Panc1 (cell line): Measurements from ENCODE around the gene NPM1. TPM values are rescaled to one million over a fixed set of nuclear protein-coding genes. Genes with fewer than 3 reads are reported as not detected.

Experiments used
- ATAC-seq: fragments of 200-7000 bp; cut with Tn5 transposase; 2 replicates; pipeline ENCODE4 v1.9.1; 2020; ENCODE audit warnings: mild to moderate bottlenecking, moderate library complexity
- BruUV-seq: library from RNA; stranded (reverse); fragments of 400-500 nt; replicated peaks from 2 replicates; lab custom pipeline; 2021; lab: Mats Ljungman, UMichigan
- CTCF ChIA-PET: fragments of 300-600 bp; sonication (Branson Sonifier 250); formaldehyde crosslinking; loops from one replicate; lab custom pipeline; 2022; ENCODE audit warnings: antibody characterized with exemption; lab: Charles Lee
- POLR2A ChIA-PET: fragments of 300-600 bp; sonication (Branson Sonifier 250); formaldehyde crosslinking; loops from one replicate; lab custom pipeline; 2022; ENCODE audit warnings: antibody characterized with exemption; lab: Charles Lee
- DNase-seq: peaks from one replicate; pipeline ENCODE4 v3.0.0-alpha.2; 2010; ENCODE audit warnings: low read depth, low spot score
- H3K27ac ChIP-seq: 2 replicates; pipeline ENCODE4 v1.5.1; 2011; ENCODE audit warnings: mild to moderate bottlenecking, low read length, inconsistent platforms
- H3K27me3 ChIP-seq: fragments of 200-500 bp; sonication (Bioruptor generic); 2 replicates; pipeline ENCODE4 v1.6.0; 2014; ENCODE audit warnings: low read length, inconsistent platforms; ENCODE audit not compliant: control insufficient read depth, insufficient read depth
- H3K36me3 ChIP-seq: fragments of 200-500 bp; sonication (Bioruptor generic); 2 replicates; pipeline ENCODE4 v1.5.1; 2014; ENCODE audit warnings: inconsistent platforms, mild to moderate bottlenecking, low read length, moderate library complexity; ENCODE audit not compliant: control insufficient read depth, insufficient read depth
- H3K4me1 ChIP-seq: 2 replicates; pipeline ENCODE4 v1.5.1; 2011; ENCODE audit warnings: inconsistent platforms, mild to moderate bottlenecking, low read length, moderate library complexity; ENCODE audit not compliant: control insufficient read depth, insufficient read depth
- H3K4me3 ChIP-seq, 2 experiments: 2 replicates each; pipeline ENCODE4 v1.5.1; 2011 to 2012; ENCODE audit warnings: low read depth in 2 of 2, low read length in 2 of 2, mild to moderate bottlenecking in 2 of 2, inconsistent platforms in 1 of 2, moderate library complexity in 1 of 2
- H3K9me3 ChIP-seq: fragments of 200-500 bp; sonication (Bioruptor generic); 2 replicates; pipeline ENCODE4 v1.5.1; 2014; ENCODE audit warnings: low read depth, mild to moderate bottlenecking, inconsistent platforms, low read length, moderate library complexity; ENCODE audit not compliant: control insufficient read depth, insufficient read depth
- POLR2AphosphoS5 ChIP-seq: IDR thresholded peaks from 2 replicates; pipeline ENCODE4 v1.6.1; 2012; ENCODE audit warnings: mild to moderate bottlenecking, low read depth, low read length, moderate library complexity
- SIN3A ChIP-seq: IDR thresholded peaks from 2 replicates; pipeline ENCODE4 v1.6.1; 2012; ENCODE audit warnings: low read depth, mild to moderate bottlenecking, low read length, moderate library complexity, borderline replicate concordance; ENCODE audit not compliant: insufficient read depth
- TCF7L2 ChIP-seq: IDR thresholded peaks from 2 replicates; pipeline ENCODE4 v1.6.1; 2011; ENCODE audit warnings: mild to moderate bottlenecking, low read depth, low read length, inconsistent platforms
- in situ Hi-C: cut with HindIII; loops from 2 replicates; pipeline ENCODE4 v1.10.0; 2016; ENCODE audit warnings: low sequenced_read_pairs, low pct_unique_long_range_greater_than_20kb
- intact Hi-C: fragments of 100-400 bp; cut with micrococcal nuclease; formaldehyde crosslinking; loops from one replicate; pipeline ENCODE4 v1.10.0; 2022; ENCODE audit not compliant: unreplicated experiment
- total RNA-seq: library from RNA; stranded (reverse); gene quantifications from one replicate; pipeline ENCODE4 v1.2.1, GENCODE V29; 2021; ENCODE audit not compliant: unreplicated experiment
- TF ChIP-seq, protein P1 (sequence below), 2 experiments: IDR thresholded peaks; 2 replicates each; pipeline ENCODE4 v1.6.1; 2011 to 2012; ENCODE audit warnings: low read depth in 2 of 2, control low read depth in 1 of 2, low read length in 1 of 2, mild to moderate bottlenecking in 1 of 2, moderate library complexity in 1 of 2; ENCODE audit not compliant: insufficient read depth in 1 of 2
- TF ChIP-seq, protein P2 (sequence below): fragments of 450-650 bp; IDR thresholded peaks from 2 replicates; pipeline ENCODE4 v1.5.1; 2017; ENCODE audit warnings: mild to moderate bottlenecking

NPM1 gene
- total RNA-seq, 1 experiment from 2014 or later, result 1,864 TPM

DNA sequence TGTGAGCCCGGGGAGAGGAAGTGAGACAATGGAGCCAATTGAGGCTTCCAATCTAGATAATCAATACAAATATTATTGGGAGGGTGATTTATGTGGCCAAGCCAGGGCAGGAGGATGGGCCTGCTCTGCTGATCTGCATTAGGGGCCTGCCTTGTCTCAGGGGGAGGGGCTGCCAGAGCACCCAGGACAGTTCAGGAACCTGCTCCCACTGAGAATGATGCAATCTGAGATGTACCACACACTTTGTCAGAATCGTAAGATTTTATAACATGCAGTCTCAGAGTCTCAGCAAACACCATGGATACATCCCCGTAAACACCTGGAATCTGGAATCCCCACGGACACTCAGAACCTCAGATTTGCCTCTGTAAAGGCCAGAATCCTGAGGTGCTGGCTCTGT, 51.1 kb downstream of the NPM1 start:
- Histone ChIP-seq H3K4me1 (no peaks in the 10 kb centered on the region), H3K27me3 (no peaks in the 10 kb centered on the region), H3K36me3 (no peaks in the 10 kb centered on the region), H3K9me3 (no peaks in the 10 kb centered on the region), H3K27ac (no peak overlapping the region), H3K4me3 (no peak overlapping the region)
- no peak for ATAC-seq
- no peak for DNase-seq
- intact Hi-C loops (no loop called here), in situ Hi-C loops (no loop called here)
- CTCF ChIA-PET, result no interaction called here
- POLR2A ChIA-PET, result no interaction called here
- BruUV-seq, result no TSS peak
- no peak for TF ChIP-seq POLR2AphosphoS5
- no peak for TF ChIP-seq SIN3A
- TF ChIP-seq, protein P1, sequence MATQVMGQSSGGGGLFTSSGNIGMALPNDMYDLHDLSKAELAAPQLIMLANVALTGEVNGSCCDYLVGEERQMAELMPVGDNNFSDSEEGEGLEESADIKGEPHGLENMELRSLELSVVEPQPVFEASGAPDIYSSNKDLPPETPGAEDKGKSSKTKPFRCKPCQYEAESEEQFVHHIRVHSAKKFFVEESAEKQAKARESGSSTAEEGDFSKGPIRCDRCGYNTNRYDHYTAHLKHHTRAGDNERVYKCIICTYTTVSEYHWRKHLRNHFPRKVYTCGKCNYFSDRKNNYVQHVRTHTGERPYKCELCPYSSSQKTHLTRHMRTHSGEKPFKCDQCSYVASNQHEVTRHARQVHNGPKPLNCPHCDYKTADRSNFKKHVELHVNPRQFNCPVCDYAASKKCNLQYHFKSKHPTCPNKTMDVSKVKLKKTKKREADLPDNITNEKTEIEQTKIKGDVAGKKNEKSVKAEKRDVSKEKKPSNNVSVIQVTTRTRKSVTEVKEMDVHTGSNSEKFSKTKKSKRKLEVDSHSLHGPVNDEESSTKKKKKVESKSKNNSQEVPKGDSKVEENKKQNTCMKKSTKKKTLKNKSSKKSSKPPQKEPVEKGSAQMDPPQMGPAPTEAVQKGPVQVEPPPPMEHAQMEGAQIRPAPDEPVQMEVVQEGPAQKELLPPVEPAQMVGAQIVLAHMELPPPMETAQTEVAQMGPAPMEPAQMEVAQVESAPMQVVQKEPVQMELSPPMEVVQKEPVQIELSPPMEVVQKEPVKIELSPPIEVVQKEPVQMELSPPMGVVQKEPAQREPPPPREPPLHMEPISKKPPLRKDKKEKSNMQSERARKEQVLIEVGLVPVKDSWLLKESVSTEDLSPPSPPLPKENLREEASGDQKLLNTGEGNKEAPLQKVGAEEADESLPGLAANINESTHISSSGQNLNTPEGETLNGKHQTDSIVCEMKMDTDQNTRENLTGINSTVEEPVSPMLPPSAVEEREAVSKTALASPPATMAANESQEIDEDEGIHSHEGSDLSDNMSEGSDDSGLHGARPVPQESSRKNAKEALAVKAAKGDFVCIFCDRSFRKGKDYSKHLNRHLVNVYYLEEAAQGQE (IDR thresholded peaks at IDR 0.05; ENCODE audit: insufficient read depth in 1 of 2, low read depth in 2 of 2, low read length in 1 of 2), result no peak
- no peak for TF ChIP-seq TCF7L2
- TF ChIP-seq, protein P2, sequence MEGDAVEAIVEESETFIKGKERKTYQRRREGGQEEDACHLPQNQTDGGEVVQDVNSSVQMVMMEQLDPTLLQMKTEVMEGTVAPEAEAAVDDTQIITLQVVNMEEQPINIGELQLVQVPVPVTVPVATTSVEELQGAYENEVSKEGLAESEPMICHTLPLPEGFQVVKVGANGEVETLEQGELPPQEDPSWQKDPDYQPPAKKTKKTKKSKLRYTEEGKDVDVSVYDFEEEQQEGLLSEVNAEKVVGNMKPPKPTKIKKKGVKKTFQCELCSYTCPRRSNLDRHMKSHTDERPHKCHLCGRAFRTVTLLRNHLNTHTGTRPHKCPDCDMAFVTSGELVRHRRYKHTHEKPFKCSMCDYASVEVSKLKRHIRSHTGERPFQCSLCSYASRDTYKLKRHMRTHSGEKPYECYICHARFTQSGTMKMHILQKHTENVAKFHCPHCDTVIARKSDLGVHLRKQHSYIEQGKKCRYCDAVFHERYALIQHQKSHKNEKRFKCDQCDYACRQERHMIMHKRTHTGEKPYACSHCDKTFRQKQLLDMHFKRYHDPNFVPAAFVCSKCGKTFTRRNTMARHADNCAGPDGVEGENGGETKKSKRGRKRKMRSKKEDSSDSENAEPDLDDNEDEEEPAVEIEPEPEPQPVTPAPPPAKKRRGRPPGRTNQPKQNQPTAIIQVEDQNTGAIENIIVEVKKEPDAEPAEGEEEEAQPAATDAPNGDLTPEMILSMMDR, result no peak

DNA sequence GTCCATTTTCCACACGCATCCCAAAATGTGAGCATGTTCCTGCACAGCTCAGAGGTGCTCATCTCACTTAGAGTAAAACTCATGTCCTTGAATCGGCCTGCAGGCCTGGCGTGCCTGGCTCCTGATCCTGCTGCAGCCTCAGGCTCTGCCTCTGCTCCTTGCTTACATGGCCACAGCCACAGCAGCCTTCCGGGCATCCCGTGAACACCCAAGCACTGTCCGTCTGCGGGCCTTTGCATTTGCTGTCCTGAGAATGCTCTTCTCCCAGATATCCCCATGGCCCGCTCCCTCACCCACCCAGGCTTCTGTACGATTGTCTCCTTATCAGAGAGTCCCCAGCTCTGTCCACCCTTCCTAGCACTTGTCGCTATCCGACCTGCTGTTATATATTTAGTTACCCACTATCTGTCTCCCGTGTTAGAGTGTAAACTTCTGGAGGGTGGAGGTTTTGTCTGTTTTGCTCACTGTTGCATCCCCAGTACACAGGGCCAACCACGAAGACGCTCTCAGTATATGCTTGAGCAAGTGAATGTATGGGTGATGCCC, 53.7 kb downstream of the NPM1 start:
- POLR2A ChIA-PET, result no interaction called here
- no peak for TF ChIP-seq POLR2AphosphoS5
- TF ChIP-seq, protein P2, result no peak
- no peak for TF ChIP-seq TCF7L2
- TF ChIP-seq, protein P1 (IDR thresholded peaks at IDR 0.05; ENCODE audit: insufficient read depth in 1 of 2, low read depth in 2 of 2, low read length in 1 of 2), result no peak
- no peak for TF ChIP-seq SIN3A
- ATAC-seq (no peak), DNase-seq (no peak)
- Histone ChIP-seq H3K4me1 (no peaks in the 10 kb centered on the region), H3K27ac (no peak overlapping the region), H3K4me3 (no peak overlapping the region), H3K27me3 (no peaks in the 10 kb centered on the region), H3K9me3 (no peaks in the 10 kb centered on the region), H3K36me3 (no peaks in the 10 kb centered on the region)
- in situ Hi-C loops, result no loop called here
- no TSS peak for BruUV-seq
- intact Hi-C loops, result no loop called here
- CTCF ChIA-PET, result no interaction called here
